Measurements from ENCODE around the gene PRR7. TPM values are rescaled to one million over a fixed set of nuclear protein-coding genes. Genes with fewer than 3 reads are reported as not detected.
A peak's percentile ranks its signal among the peaks of the same experiment; 100 is the strongest.

PRR7 gene
- total and polyA plus RNA-seq, 2 of the 13 experiments (the other 11 are each of a cell fraction or from before 2014, with no cell fraction given), result 4.8 to 5.0 TPM

- TF ChIP-seq ZBTB43 (CRISPR knock-in tag; conservative IDR thresholded peaks at IDR 0.05) (no peak), FOSL1 (CRISPR knock-in tag; IDR thresholded peaks at IDR 0.05; ENCODE audit: borderline replicate concordance) (no peak), ZNF816 (CRISPR knock-in tag; IDR thresholded peaks at IDR 0.05; ENCODE audit: borderline replicate concordance) (no peak), GLMP (CRISPR knock-in tag; IDR thresholded peaks at IDR 0.05; ENCODE audit: borderline replicate concordance) (no peak), TCF12 (IDR thresholded peaks at IDR 0.05) (no peak), TCF12 (CRISPR knock-in tag; IDR thresholded peaks at IDR 0.05) (no peak), ZKSCAN1 (IDR thresholded peaks at IDR 0.05; ENCODE audit: low read length) (no peak), ZNF274 (CRISPR knock-in tag; IDR thresholded peaks at IDR 0.05) (peak; percentile 54; the same call in 1 of the 2 replicates), ARNTL (CRISPR knock-in tag; IDR thresholded peaks at IDR 0.05) (no peak), MED8 (CRISPR knock-in tag; IDR thresholded peaks at IDR 0.05; ENCODE audit: insufficient replicate concordance) (no peak), ZNF781 (CRISPR knock-in tag; IDR thresholded peaks at IDR 0.05; ENCODE audit: borderline replicate concordance, not compliant biosample characterization) (no peak), SRY (CRISPR knock-in tag; IDR thresholded peaks at IDR 0.05) (no peak; the same call in 1 of the 2 replicates), ZIK1 (CRISPR knock-in tag; IDR thresholded peaks at IDR 0.05; ENCODE audit: borderline replicate concordance, low read depth) (0 out of 2 replicates have a peak, but pooled peaks have one; percentile 19), HNF1B (CRISPR knock-in tag; IDR thresholded peaks at IDR 0.05) (peak; percentile 48; the same call in 1 of the 2 replicates), MEIS2 (CRISPR knock-in tag; IDR thresholded peaks at IDR 0.05) (no peak)
- TF ChIP-seq, protein P1, sequence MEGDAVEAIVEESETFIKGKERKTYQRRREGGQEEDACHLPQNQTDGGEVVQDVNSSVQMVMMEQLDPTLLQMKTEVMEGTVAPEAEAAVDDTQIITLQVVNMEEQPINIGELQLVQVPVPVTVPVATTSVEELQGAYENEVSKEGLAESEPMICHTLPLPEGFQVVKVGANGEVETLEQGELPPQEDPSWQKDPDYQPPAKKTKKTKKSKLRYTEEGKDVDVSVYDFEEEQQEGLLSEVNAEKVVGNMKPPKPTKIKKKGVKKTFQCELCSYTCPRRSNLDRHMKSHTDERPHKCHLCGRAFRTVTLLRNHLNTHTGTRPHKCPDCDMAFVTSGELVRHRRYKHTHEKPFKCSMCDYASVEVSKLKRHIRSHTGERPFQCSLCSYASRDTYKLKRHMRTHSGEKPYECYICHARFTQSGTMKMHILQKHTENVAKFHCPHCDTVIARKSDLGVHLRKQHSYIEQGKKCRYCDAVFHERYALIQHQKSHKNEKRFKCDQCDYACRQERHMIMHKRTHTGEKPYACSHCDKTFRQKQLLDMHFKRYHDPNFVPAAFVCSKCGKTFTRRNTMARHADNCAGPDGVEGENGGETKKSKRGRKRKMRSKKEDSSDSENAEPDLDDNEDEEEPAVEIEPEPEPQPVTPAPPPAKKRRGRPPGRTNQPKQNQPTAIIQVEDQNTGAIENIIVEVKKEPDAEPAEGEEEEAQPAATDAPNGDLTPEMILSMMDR (CRISPR knock-in tag; IDR thresholded peaks at IDR 0.05), result 0 out of 2 replicates have a peak, but pooled peaks have one; percentile 0
- TF ChIP-seq, protein P2, sequence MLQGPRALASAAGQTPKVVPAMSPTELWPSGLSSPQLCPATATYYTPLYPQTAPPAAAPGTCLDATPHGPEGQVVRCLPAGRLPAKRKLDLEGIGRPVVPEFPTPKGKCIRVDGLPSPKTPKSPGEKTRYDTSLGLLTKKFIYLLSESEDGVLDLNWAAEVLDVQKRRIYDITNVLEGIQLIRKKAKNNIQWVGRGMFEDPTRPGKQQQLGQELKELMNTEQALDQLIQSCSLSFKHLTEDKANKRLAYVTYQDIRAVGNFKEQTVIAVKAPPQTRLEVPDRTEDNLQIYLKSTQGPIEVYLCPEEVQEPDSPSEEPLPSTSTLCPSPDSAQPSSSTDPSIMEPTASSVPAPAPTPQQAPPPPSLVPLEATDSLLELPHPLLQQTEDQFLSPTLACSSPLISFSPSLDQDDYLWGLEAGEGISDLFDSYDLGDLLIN (CRISPR knock-in tag; IDR thresholded peaks at IDR 0.05; ENCODE audit: borderline replicate concordance), result no peak
Measured at GRCh38 chr5:177427211-177427822, 19.3 kb upstream of the PRR7 start (continued).

Data from HepG2 (cell line).